GM23338 (cell line): ENCODE results near the gene KCNQ5.

Source experiments
- CREB1 ChIP-seq: fragments of 250-450 bp; sonication (Bioruptor Pico); IDR thresholded peaks from 2 replicates; pipeline ENCODE4 v1.5.0; 2020; ENCODE audit warnings: low read depth, mild to moderate bottlenecking, moderate library complexity
- EZH2 ChIP-seq: fragments of 200-600 bp; sonication (generic); IDR thresholded peaks from one replicate; pipeline ENCODE4 v1.8.0; 2017; ENCODE audit warnings: antibody characterized with exemption, mild to moderate bottlenecking, low read depth; ENCODE audit not compliant: unreplicated experiment
- EZH2phosphoT487 ChIP-seq: fragments of 200-600 bp; sonication (generic); IDR thresholded peaks from one replicate; pipeline ENCODE4 v1.8.1; 2018; ENCODE audit warnings: antibody characterized with exemption; ENCODE audit not compliant: unreplicated experiment
- JUNB ChIP-seq: IDR thresholded peaks from one replicate; pipeline ENCODE4 v1.6.1; 2016; ENCODE audit warnings: antibody characterized with exemption; ENCODE audit not compliant: unreplicated experiment
- NANOG ChIP-seq: IDR thresholded peaks from 2 replicates; pipeline ENCODE4 v1.6.1; 2016; ENCODE audit warnings: antibody characterized with exemption, borderline replicate concordance
- POLR2AphosphoS5 ChIP-seq: IDR thresholded peaks from 2 replicates; pipeline ENCODE4 v1.6.1; 2016; ENCODE audit warnings: antibody characterized with exemption, low read depth
- ZNF331 ChIP-seq: fragments of 250-450 bp; sonication (Bioruptor Pico); IDR thresholded peaks from 2 replicates; pipeline ENCODE4 v1.5.0; 2020; ENCODE audit warnings: low read depth, mild to moderate bottlenecking, moderate library complexity
- TF ChIP-seq, protein P1 (sequence below), 2 experiments: fragments of 200-600 bp in 1 of 2; sonication (generic) in 1 of 2; conservative IDR thresholded peaks; 2 replicates each; pipeline versions ENCODE4 v1.5.1 to v1.6.1; 2016 to 2017; ENCODE audit warnings: antibody characterized with exemption in 2 of 2, low read depth in 2 of 2, mild to moderate bottlenecking in 2 of 2, moderate library complexity in 1 of 2
- TF ChIP-seq, protein P2 (sequence below): IDR thresholded peaks from one replicate; pipeline ENCODE4 v1.6.1; 2018; ENCODE audit warnings: antibody characterized with exemption; ENCODE audit not compliant: unreplicated experiment
- TF ChIP-seq, protein P3 (sequence below): IDR thresholded peaks from 2 replicates; pipeline ENCODE4 v1.6.1; 2016; ENCODE audit warnings: antibody characterized with exemption
- TF ChIP-seq, protein P4 (sequence below): fragments of 250-450 bp; sonication (Bioruptor Pico); IDR thresholded peaks from 2 replicates; pipeline ENCODE4 v1.5.0; 2020; ENCODE audit warnings: mild to moderate bottlenecking, moderate library complexity

DNA sequence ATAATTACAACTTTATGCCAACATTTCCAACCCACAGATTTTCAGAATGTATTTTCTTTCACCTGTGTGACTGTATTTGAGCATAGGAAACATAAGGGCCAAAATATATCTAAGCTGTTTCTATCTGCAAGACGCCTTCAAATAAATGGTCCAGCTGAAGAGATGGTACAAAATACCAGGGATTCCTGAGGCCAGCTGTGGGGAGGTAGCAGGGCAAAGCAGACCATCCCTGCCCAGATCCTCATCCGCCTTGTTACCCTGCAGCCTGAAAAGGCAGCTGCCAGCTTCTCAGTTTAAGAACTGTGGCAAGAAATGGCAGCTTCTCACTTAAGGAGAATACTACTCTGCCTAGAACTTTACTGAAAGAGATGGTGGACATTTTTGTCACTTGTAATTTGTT, 460.1 kb downstream of the KCNQ5 start:
- TF ChIP-seq, protein P1, sequence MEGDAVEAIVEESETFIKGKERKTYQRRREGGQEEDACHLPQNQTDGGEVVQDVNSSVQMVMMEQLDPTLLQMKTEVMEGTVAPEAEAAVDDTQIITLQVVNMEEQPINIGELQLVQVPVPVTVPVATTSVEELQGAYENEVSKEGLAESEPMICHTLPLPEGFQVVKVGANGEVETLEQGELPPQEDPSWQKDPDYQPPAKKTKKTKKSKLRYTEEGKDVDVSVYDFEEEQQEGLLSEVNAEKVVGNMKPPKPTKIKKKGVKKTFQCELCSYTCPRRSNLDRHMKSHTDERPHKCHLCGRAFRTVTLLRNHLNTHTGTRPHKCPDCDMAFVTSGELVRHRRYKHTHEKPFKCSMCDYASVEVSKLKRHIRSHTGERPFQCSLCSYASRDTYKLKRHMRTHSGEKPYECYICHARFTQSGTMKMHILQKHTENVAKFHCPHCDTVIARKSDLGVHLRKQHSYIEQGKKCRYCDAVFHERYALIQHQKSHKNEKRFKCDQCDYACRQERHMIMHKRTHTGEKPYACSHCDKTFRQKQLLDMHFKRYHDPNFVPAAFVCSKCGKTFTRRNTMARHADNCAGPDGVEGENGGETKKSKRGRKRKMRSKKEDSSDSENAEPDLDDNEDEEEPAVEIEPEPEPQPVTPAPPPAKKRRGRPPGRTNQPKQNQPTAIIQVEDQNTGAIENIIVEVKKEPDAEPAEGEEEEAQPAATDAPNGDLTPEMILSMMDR (conservative IDR thresholded peaks at IDR 0.05; ENCODE audit: low read depth in 2 of 2): no peak
- no peak for TF ChIP-seq EZH2
- TF ChIP-seq, protein P2, sequence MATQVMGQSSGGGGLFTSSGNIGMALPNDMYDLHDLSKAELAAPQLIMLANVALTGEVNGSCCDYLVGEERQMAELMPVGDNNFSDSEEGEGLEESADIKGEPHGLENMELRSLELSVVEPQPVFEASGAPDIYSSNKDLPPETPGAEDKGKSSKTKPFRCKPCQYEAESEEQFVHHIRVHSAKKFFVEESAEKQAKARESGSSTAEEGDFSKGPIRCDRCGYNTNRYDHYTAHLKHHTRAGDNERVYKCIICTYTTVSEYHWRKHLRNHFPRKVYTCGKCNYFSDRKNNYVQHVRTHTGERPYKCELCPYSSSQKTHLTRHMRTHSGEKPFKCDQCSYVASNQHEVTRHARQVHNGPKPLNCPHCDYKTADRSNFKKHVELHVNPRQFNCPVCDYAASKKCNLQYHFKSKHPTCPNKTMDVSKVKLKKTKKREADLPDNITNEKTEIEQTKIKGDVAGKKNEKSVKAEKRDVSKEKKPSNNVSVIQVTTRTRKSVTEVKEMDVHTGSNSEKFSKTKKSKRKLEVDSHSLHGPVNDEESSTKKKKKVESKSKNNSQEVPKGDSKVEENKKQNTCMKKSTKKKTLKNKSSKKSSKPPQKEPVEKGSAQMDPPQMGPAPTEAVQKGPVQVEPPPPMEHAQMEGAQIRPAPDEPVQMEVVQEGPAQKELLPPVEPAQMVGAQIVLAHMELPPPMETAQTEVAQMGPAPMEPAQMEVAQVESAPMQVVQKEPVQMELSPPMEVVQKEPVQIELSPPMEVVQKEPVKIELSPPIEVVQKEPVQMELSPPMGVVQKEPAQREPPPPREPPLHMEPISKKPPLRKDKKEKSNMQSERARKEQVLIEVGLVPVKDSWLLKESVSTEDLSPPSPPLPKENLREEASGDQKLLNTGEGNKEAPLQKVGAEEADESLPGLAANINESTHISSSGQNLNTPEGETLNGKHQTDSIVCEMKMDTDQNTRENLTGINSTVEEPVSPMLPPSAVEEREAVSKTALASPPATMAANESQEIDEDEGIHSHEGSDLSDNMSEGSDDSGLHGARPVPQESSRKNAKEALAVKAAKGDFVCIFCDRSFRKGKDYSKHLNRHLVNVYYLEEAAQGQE: no peak
- no peak for TF ChIP-seq POLR2AphosphoS5
- no peak for TF ChIP-seq CREB1 (CRISPR knock-in tag)
- TF ChIP-seq EZH2phosphoT487: no peak
- TF ChIP-seq, protein P3, sequence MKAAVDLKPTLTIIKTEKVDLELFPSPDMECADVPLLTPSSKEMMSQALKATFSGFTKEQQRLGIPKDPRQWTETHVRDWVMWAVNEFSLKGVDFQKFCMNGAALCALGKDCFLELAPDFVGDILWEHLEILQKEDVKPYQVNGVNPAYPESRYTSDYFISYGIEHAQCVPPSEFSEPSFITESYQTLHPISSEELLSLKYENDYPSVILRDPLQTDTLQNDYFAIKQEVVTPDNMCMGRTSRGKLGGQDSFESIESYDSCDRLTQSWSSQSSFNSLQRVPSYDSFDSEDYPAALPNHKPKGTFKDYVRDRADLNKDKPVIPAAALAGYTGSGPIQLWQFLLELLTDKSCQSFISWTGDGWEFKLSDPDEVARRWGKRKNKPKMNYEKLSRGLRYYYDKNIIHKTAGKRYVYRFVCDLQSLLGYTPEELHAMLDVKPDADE: no peak
- no peak for TF ChIP-seq ZNF331 (CRISPR knock-in tag)
- TF ChIP-seq JUNB: no peak
- TF ChIP-seq NANOG: no peak
- TF ChIP-seq, protein P4, sequence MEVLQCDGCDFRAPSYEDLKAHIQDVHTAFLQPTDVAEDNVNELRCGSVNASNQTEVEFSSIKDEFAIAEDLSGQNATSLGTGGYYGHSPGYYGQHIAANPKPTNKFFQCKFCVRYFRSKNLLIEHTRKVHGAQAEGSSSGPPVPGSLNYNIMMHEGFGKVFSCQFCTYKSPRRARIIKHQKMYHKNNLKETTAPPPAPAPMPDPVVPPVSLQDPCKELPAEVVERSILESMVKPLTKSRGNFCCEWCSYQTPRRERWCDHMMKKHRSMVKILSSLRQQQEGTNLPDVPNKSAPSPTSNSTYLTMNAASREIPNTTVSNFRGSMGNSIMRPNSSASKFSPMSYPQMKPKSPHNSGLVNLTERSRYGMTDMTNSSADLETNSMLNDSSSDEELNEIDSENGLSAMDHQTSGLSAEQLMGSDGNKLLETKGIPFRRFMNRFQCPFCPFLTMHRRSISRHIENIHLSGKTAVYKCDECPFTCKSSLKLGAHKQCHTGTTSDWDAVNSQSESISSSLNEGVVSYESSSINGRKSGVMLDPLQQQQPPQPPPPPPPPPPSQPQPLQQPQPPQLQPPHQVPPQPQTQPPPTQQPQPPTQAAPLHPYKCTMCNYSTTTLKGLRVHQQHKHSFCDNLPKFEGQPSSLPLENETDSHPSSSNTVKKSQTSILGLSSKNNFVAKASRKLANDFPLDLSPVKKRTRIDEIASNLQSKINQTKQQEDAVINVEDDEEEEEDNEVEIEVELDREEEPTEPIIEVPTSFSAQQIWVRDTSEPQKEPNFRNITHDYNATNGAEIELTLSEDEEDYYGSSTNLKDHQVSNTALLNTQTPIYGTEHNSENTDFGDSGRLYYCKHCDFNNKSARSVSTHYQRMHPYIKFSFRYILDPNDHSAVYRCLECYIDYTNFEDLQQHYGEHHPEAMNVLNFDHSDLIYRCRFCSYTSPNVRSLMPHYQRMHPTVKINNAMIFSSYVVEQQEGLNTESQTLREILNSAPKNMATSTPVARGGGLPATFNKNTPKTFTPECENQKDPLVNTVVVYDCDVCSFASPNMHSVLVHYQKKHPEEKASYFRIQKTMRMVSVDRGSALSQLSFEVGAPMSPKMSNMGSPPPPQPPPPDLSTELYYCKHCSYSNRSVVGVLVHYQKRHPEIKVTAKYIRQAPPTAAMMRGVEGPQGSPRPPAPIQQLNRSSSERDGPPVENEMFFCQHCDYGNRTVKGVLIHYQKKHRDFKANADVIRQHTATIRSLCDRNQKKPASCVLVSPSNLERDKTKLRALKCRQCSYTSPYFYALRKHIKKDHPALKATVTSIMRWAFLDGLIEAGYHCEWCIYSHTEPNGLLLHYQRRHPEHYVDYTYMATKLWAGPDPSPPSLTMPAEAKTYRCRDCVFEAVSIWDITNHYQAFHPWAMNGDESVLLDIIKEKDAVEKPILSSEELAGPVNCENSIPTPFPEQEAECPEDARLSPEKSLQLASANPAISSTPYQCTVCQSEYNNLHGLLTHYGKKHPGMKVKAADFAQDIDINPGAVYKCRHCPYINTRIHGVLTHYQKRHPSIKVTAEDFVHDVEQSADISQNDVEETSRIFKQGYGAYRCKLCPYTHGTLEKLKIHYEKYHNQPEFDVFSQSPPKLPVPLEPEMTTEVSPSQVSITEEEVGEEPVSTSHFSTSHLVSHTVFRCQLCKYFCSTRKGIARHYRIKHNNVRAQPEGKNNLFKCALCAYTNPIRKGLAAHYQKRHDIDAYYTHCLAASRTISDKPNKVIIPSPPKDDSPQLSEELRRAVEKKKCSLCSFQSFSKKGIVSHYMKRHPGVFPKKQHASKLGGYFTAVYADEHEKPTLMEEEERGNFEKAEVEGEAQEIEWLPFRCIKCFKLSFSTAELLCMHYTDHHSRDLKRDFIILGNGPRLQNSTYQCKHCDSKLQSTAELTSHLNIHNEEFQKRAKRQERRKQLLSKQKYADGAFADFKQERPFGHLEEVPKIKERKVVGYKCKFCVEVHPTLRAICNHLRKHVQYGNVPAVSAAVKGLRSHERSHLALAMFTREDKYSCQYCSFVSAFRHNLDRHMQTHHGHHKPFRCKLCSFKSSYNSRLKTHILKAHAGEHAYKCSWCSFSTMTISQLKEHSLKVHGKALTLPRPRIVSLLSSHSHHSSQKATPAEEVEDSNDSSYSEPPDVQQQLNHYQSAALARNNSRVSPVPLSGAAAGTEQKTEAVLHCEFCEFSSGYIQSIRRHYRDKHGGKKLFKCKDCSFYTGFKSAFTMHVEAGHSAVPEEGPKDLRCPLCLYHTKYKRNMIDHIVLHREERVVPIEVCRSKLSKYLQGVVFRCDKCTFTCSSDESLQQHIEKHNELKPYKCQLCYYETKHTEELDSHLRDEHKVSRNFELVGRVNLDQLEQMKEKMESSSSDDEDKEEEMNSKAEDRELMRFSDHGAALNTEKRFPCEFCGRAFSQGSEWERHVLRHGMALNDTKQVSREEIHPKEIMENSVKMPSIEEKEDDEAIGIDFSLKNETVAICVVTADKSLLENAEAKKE (CRISPR knock-in tag): no peak
